Prostate gland (tissue), 2 donors: ENCODE results near the gene CCL4. TPM values are rescaled to one million over a fixed set of nuclear protein-coding genes. Genes with fewer than 3 reads are reported as not detected.

Source experiments
- DNase-seq: peaks from one replicate; pipeline ENCODE4 v3.0.0-alpha.2; 2019; ENCODE audit warnings: low spot score
- H3K27ac ChIP-seq, 2 donors: fragments of 200-600 bp; sonication (generic); 2 replicates each; pipeline ENCODE4 v1.5.1; 2017 to 2019
- H3K27me3 ChIP-seq: fragments of 200-600 bp; sonication (generic); replicated peaks from 2 replicates; pipeline ENCODE4 v1.5.1; 2019; ENCODE audit not compliant: insufficient read depth
- H3K36me3 ChIP-seq, 2 donors: fragments of 200-600 bp; sonication (generic); 1 replicate in 1 of 2; 2 replicates in 1 of 2; pipeline versions ENCODE4 v1.5.1 to v1.8.1; 2017 to 2019
- H3K4me1 ChIP-seq: fragments of 200-600 bp; sonication (generic); replicated peaks from 2 replicates; pipeline ENCODE4 v1.5.1; 2019
- H3K4me3 ChIP-seq, 2 donors: fragments of 200-600 bp; sonication (generic); 2 replicates each; pipeline ENCODE4 v1.5.1; 2017 to 2019
- H3K9me3 ChIP-seq: fragments of 200-600 bp; sonication (generic); 2 replicates; pipeline ENCODE4 v1.5.1; 2017
- POLR2A ChIP-seq: fragments of 450-650 bp; IDR thresholded peaks from one replicate; pipeline ENCODE4 v1.6.1; 2016; ENCODE audit warnings: antibody characterized with exemption, mild to moderate bottlenecking
- POLR2AphosphoS5 ChIP-seq: sonication (generic); formaldehyde crosslinking; IDR thresholded peaks from one replicate; pipeline ENCODE4 v1.6.1; 2017; ENCODE audit warnings: antibody characterized with exemption
- WGBS: methylation state at CpG from one replicate; pipeline ENCODE4 v1.1.5; 2018; 5-methylcytosine and 5-hydroxymethylcytosine counted together
- intact Hi-C: fragments of 100-400 bp; cut with DNase I; formaldehyde crosslinking; loops from one replicate; pipeline ENCODE4 v1.14.2; 2022
- total RNA-seq, 2 donors: library from RNA; depleted of rRNA; stranded (reverse); fragments of >200 nt; gene quantifications; one replicate each; pipeline ENCODE4 v1.1.0, GENCODE V29; 2016
- TF ChIP-seq, protein P1 (sequence below), 4 experiments: fragments of 200-600 bp in 2 of 4; fragments of 450-650 bp in 2 of 4; sonication (generic) in 2 of 4; IDR thresholded peaks; 1 replicate in 3 of 4; 2 replicates in 1 of 4; pipeline ENCODE4 v1.5.1; 2016 to 2019; ENCODE audit warnings: antibody characterized with exemption in 4 of 4, mild to moderate bottlenecking in 2 of 4, moderate library complexity in 2 of 4

Gene CCL4
- total RNA-seq, 2 donors from 2014 or later = 0.57 to 1.5 TPM

DNA sequence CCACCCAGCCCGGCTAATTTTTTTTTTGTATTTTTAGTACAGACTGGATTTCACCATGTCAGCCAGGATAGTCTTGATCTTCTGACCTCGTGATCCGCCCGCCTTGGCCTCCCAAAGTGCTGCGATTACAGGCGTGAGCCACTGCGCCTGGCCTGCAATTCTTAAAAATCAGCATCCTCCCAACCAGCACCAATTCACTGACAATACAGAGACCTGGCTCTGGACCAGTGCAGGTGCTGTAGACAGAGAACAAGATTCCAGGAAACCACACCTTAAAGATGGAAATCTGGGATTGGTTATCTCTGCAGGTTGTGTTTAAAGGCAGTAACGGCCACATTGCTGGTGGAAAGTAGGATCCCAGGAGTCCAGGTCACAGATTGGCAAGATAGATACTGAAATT, 39.2 kb downstream of the CCL4 start:
- H3K4me3 ChIP-seq = no peak overlapping the region
- H3K9me3 ChIP-seq = no peaks in the 10 kb centered on the region
- intact Hi-C loops = loop anchor here (10.0 kb wide), 2 partner anchors 168 to 342 kb away; partner anchors contain the start of gene ZNHIT3
- DNase-seq = no peak
- TF ChIP-seq, protein P1, sequence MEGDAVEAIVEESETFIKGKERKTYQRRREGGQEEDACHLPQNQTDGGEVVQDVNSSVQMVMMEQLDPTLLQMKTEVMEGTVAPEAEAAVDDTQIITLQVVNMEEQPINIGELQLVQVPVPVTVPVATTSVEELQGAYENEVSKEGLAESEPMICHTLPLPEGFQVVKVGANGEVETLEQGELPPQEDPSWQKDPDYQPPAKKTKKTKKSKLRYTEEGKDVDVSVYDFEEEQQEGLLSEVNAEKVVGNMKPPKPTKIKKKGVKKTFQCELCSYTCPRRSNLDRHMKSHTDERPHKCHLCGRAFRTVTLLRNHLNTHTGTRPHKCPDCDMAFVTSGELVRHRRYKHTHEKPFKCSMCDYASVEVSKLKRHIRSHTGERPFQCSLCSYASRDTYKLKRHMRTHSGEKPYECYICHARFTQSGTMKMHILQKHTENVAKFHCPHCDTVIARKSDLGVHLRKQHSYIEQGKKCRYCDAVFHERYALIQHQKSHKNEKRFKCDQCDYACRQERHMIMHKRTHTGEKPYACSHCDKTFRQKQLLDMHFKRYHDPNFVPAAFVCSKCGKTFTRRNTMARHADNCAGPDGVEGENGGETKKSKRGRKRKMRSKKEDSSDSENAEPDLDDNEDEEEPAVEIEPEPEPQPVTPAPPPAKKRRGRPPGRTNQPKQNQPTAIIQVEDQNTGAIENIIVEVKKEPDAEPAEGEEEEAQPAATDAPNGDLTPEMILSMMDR (IDR thresholded peaks at IDR 0.05) = no peak
- TF ChIP-seq POLR2AphosphoS5 = no peak
- no peak for TF ChIP-seq POLR2A
- no peak overlapping the region for H3K27ac ChIP-seq
- 89% methylated on average over 8 of the region's 8 CpGs for WGBS
- no peaks in the 10 kb centered on the region for H3K36me3 ChIP-seq
- H3K27me3 ChIP-seq = no peaks in the 10 kb centered on the region
- no peaks in the 10 kb centered on the region for H3K4me1 ChIP-seq

DNA sequence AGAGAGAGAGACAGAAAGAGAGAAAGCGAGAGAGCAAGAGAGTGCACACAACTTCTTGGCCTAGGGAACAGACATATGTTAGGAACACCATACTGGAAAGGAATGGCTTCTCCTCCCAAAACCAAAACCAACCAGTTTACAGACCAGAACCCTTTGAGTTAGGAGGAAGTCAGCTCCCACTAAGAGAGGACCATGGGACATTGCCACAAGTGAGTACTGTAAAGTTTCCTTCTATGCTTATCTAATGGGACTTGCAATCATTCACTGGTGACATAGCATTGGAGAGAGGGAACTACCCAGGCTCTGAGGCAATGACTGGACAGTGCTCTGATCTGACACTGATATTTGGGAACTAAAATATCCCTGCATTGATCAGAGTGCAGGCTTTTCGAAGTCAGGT, 40.4 kb downstream of the CCL4 start:
- H3K27me3 ChIP-seq = no peaks in the 10 kb centered on the region
- DNase-seq = no peak
- no peaks in the 10 kb centered on the region for H3K36me3 ChIP-seq
- no peak overlapping the region for H3K4me3 ChIP-seq
- no peaks in the 10 kb centered on the region for H3K9me3 ChIP-seq
- no peak for TF ChIP-seq POLR2AphosphoS5
- TF ChIP-seq, protein P1 (IDR thresholded peaks at IDR 0.05) = no peak
- H3K4me1 ChIP-seq = no peaks in the 10 kb centered on the region
- intact Hi-C loops = loop anchor here (10.0 kb wide), 2 partner anchors 169 to 341 kb away; partner anchors contain the start of gene ZNHIT3
- H3K27ac ChIP-seq = no peak overlapping the region
- WGBS = 96% methylated on average over 2 of the region's 2 CpGs

DNA sequence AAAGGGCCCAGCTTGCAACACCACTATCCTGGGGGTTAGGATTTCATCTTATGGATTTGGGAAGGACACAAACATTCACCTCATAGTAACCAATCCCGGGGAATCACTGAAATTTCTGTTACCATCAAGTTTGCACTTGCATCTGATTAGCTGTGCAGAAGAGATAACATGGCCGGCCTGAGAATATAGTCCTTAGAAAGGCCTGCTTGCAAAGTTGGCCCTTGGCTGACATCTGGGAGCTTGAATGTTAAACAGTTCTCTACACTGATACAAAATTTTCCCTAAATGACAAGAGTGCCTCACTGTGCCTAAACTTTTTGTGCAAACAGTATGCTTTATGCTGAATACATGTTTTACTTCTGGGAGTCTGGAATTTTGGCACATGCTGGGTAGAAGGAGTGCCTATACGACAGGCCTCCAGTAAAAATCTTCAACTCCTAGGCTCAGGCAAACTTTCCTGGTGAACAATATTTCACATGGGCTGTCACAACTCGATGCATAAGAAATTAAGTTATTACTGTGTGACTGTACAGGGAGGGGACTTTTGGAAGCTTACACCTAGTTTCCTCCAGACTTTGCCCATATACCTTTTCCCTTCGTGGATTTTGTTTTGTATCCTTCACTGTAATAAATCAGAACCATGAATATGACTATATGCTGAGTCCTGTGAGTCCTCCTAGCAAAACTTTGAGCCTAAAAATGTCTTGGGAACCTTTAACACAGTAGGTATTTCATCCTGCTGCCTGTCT, 41.5 kb downstream of the CCL4 start:
- intact Hi-C loops = loop anchor here (10.0 kb wide), 2 partner anchors 170 to 340 kb away; partner anchors contain the start of gene ZNHIT3

DNA sequence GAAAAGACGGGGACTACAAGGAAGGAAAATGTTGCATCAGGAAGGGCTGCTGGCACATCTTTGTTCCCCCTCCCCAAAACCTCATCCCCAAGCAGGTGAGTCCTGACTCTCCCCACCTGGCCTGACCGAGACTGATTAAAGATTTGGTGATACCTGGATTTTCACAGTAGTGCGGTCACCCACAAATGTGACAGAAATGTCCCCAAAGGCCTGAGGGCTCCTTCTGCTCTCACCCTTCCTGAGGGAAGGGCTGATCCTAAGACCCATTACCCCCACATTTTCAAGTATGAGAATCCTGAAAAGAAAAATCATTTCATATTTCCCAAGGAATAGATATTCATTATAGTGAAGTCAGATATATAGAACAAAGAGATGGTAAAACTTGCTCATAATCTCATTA, 44.0 kb downstream of the CCL4 start:
- Histone ChIP-seq H3K4me1 (no peaks in the 10 kb centered on the region), H3K9me3 (no peaks in the 10 kb centered on the region), H3K36me3 (no peaks in the 10 kb centered on the region), H3K27me3 (no peaks in the 10 kb centered on the region), H3K27ac (no peak overlapping the region), H3K4me3 (no peak overlapping the region)
- TF ChIP-seq POLR2A (no peak), POLR2AphosphoS5 (no peak)
- TF ChIP-seq, protein P1 (IDR thresholded peaks at IDR 0.05) = no peak
- WGBS = 72% methylated on average over 3 of the region's 3 CpGs
- intact Hi-C loops = loop anchor here (10.0 kb wide), 2 partner anchors 173 to 337 kb away; partner anchors contain the start of gene ZNHIT3
- no peak for DNase-seq

More for the DNA sequence above, 41.5 kb downstream of the CCL4 start:
- WGBS = 67% methylated on average over 5 of the region's 5 CpGs
- Histone ChIP-seq H3K27ac (no peak overlapping the region), H3K36me3 (no peaks in the 10 kb centered on the region), H3K27me3 (no peaks in the 10 kb centered on the region), H3K9me3 (no peaks in the 10 kb centered on the region), H3K4me3 (no peak overlapping the region), H3K4me1 (no peaks in the 10 kb centered on the region)
- TF ChIP-seq, protein P1 (IDR thresholded peaks at IDR 0.05) = no peak
- no peak for DNase-seq
